Hypothalamus (tissue), 51 donors: Measurements from ENCODE around the gene NEK1.
"Not testable (repeated sequence)": the region's sequence is repeated elsewhere in the genome, so short reads cannot be mapped to it uniquely, and the experiment has no call there.

ENCODE experiments used
- DNase-seq, 51 donors: peaks; one replicate each; lab custom pipeline; 2025; lab: John Stamatoyannopoulos, UW

The NEK1 gene

DNA sequence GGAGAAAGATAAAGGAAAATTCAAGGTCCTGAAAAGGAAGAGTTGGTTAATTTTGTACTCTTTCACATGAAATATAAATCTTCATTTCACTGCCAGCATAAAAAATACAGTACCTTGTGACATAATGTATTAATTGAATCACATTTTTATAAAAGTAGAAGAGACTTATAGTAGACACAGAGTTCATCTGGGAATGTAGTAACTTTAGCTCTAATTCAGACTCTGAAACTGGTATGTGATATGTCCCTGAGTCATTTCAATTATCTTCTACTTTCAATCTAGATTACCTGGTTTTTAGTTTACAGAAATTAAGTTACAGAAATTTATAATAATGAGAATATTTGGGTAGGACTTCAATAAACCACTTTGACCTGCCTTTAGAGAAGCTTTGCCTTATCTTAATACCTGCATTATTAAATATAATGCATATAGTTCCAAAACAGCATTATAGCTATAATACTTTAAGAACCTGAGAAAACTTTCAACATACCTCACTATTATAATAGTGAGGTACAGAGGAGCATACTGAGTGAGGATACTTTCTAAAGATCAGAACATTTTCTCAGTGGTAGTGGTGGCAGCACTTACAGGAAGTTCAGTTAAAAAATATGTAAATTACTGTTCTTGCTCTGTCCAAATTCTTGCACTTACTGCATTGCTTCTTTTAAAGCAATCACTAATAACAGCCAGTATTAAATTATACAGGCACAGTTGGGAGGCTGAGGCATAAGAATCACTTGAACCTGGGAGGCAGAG lies 11.2 kb downstream of the NEK1 start:
- no peak for DNase-seq

GRCh38 chr4:169594560-169595195 lies 17.7 kb downstream of the NEK1 start:
- no peak for DNase-seq

- DNase-seq: no peak
These were observed 19.3 kb downstream of the NEK1 start for GRCh38 chr4:169593050-169593560.

DNA sequence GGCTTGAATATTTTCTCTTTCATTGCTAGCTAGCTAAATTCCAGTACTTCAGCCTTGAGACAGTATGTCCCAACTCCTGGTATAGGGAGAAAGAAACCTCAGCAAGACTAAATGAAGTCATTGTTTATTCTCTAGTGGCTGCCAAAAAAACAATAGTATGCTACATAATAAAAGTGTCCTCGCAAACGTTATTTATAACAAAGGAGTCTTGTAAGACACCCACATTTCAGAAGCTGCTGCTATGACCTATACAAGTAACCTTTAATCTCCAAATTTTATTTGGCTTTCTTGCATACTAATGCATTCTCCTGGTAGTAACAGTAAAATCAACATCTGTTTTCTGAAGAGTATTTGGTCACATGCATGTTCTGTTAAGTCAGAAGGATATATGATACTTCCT lies 28.8 kb downstream of the NEK1 start:
- DNase-seq: no peak

DNA sequence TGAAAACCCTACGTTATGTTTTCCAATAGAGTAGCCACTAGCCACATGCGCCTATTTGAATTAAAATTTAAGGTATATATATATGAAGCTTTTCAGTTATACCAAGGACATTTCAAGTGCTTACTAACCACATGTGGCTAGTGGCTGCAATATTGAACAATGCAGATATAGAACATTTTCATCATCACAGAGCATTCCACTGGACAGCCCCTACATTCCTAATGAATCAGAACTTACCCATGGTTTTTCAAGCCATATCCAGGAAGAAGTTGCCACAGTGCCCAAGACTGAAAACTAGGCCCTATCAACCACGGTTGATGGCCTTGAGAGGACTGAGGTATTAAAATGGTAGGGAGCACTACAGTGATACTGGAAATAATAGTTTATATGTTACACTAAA lies 29.7 kb downstream of the NEK1 start:
- DNase-seq: no peak

GRCh38 chr4:169582203-169582602 lies 30.2 kb downstream of the NEK1 start:
- no peak for DNase-seq

GRCh38 chr4:169573889-169574288 lies 38.5 kb downstream of the NEK1 start:
- DNase-seq: no peak

DNA sequence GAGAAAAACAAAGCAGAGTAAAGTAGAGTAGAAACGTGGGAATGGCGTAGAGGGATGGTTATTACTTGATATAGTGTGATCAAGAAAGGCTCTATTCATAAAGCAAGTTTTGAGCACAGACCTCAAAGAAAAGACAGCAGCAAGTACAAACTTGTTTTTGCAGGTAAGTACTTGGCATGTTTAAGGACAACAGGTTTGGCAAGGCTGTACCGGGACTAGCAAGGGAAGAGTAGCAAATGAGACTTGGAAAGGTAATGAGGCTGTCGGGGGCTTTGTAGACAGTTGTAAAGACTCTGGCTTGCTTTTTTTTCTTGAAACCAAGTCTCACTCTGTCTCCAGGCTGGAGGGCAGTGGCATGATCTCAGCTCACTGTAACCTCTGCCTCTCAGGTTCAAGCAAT lies 40.9 kb downstream of the NEK1 start:
- no peak for DNase-seq

- DNase-seq: not testable (repeated sequence)
These were observed 41.4 kb downstream of the NEK1 start for GRCh38 chr4:169571012-169571411.

DNA sequence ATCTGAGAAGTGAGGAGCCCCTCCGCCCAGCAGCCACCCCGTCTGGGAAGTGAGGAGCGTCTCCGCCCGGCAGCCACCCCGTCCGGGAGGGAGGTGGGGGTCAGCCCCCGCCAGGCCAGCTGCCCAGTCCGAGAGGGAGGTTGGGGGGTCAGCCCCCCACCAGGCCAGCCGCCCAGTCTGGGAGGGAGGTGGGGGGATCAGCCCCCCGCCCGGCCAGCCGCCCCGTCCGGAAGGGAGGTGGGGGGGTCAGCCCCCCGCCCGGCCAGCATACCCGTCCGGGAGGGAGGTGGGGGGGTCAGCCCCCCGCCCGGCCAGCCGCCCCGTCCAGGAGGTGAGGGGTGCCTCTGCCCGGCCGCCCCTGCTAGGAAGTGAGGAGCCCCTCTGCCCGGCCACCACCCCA lies 42.1 kb downstream of the NEK1 start:
- DNase-seq: not testable (repeated sequence)

- DNase-seq: not testable (repeated sequence)
These were observed 43.2 kb downstream of the NEK1 start for GRCh38 chr4:169569188-169569587.

DNA sequence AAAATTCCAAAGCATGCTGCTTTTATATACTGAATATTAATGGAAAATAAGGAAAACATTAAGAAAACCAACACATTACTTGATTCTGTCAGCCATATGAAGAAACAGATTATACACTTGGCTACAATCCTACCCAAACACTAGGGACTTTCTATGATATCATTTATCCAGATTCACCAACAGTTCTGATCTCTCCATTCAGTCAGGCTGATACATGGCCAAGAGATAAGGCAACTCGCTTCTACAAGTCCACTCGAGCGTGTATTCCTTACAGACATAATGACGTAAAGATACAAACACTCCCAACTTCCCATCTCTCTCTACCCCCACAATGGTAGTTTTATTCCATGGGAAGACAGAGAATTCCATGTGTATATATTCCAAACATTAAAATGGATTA lies 44.5 kb downstream of the NEK1 start:
- no peak for DNase-seq

GRCh38 chr4:169566021-169566818 lies 46.2 kb downstream of the NEK1 start:
- peak in 5 of 51 donors; percentile 1 to 53 (median 9) for DNase-seq

- no peak for DNase-seq
These were observed 46.8 kb downstream of the NEK1 start for GRCh38 chr4:169565606-169566005.

DNA sequence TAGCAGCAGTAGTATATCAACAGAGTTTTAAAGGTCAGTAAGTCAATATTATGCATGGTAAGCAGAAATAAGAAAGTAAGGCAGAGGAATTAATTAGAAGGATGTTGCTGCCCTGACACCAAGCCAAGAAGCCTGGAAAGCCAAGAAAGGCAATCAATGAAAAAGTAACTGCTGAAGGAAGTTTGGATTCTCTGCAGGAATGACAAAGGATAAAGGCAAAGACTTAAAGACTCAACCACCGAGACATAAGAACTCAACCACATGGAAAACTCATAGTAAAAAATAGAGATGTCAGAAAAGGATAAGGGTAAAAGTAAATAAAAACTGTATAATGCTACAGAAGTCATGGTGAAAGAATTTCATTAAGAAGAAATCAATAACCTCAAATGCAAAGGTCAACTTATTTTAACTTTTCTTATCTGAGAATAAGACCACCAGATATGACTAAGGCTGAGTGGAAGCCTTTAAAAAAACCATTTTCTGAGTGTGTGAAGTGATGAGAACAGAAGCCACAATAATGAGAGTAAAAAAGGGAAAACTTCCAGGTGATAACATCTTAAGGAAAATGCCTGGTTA lies 55.2 kb downstream of the NEK1 start:
- no peak for DNase-seq

DNA sequence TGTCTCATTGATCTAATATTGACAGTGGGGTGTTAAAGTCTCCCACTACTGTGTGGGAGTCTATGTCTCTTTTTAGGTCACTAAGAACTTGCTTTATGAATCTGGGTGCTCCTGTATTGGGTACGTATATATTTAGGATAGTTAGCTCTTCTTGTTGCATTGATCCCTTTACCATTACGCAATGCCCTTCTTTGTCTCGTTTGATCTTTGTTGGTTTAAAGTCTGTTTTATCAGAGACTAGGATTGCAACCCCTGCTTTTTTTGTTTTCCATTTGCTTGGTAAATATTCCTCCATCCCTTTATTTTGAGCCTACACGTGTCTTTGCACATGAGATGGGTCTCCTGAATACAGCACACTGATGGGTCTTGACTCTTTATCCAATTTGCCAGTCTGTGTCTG lies 65.8 kb downstream of the NEK1 start:
- not testable (repeated sequence) for DNase-seq

DNA sequence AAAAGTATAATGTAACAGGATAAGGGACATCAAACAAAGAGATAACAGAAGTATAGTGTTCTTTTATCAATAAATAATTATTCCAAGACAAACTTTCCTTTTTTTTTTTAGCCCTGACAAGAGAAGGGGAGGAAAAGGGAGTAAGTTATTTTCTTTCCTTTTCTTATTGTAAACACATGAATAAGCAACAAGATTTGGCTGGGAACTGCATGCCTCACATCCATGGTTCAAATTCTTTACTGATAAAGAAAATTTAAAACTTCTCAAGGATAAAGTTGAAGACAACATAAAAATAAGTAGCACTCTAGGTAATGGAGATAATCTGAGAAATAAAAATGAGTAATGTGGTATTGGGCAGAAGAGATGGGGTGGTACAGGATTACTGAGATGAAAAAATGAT lies 71.6 kb downstream of the NEK1 start:
- no peak for DNase-seq

DNA sequence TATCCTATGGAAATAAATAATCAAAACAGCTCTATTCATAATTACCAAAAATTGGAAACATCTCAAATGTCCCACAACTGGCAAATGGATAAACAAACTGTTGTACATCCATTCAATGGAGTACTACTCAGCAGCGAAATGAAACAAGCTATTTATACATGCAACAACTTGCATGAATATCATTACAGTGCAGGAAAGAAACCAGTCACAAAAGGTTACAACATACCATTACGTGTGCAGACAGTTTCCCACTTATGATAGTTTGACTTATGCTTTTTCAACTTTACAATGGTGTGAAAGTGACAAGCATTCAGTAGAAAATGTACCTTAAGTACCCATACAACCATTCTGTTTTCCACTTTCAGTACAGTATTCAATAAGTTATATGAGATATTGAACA lies 82.3 kb downstream of the NEK1 start:
- DNase-seq: no peak

- no peak for DNase-seq
These were observed 88.6 kb downstream of the NEK1 start for GRCh38 chr4:169523796-169524195.

- DNase-seq: no peak
These were observed 101.8 kb downstream of the NEK1 start for GRCh38 chr4:169510617-169511016.

DNA sequence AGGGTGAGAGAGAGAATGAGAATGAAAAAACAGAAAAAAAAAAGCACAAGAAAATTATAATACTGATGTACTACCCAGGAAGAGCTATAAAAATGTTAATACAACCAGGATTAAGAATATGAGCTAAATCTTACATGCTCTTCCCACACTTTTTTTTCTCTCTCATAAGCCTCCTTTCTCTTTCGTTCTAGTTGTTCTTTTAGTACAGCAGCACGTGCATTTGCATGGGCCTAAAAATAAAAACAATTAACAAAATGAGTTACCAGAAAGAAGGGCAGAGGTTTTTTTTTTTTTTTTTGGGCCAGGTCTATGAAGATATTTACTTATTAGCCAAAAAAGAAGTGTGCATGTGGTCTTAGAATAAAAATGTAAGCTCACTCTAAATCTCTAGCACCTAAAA lies 105.5 kb downstream of the NEK1 start:
- DNase-seq: no peak
